ENCODE data around the gene CITED4.

Gene CITED4

GRCh38 chr1:40861224-40862003 is 749 bp downstream of the CITED4 start:
- Histone ChIP-seq H2AFZ (ENCODE audit: low read depth) (no peak overlapping the region; the same call in 1 of the 2 replicates), H3K4me1 (ENCODE audit: low read depth, poor library complexity, severe bottlenecking) (no peaks in the 10 kb centered on the region), H4K20me1 (ENCODE audit: insufficient read depth) (no peaks in the 10 kb centered on the region), H3K79me2 (ENCODE audit: insufficient read depth, low read depth) (no peaks in the 10 kb centered on the region), H3K27ac (no peak overlapping the region), H3K4me3 (IDR thresholded peaks at IDR 0.05; ENCODE audit: insufficient read depth, low read depth, low read length) (no peak overlapping the region), H3K9ac (no peak overlapping the region), H3K27me3 (ENCODE audit: insufficient read depth, low read depth) (no peaks in the 10 kb centered on the region), H3K36me3 (ENCODE audit: insufficient read depth) (no peaks in the 10 kb centered on the region), H3K4me2 (no peak overlapping the region)
- TF ChIP-seq, protein P1, sequence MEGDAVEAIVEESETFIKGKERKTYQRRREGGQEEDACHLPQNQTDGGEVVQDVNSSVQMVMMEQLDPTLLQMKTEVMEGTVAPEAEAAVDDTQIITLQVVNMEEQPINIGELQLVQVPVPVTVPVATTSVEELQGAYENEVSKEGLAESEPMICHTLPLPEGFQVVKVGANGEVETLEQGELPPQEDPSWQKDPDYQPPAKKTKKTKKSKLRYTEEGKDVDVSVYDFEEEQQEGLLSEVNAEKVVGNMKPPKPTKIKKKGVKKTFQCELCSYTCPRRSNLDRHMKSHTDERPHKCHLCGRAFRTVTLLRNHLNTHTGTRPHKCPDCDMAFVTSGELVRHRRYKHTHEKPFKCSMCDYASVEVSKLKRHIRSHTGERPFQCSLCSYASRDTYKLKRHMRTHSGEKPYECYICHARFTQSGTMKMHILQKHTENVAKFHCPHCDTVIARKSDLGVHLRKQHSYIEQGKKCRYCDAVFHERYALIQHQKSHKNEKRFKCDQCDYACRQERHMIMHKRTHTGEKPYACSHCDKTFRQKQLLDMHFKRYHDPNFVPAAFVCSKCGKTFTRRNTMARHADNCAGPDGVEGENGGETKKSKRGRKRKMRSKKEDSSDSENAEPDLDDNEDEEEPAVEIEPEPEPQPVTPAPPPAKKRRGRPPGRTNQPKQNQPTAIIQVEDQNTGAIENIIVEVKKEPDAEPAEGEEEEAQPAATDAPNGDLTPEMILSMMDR (conservative IDR thresholded peaks at IDR 0.05; ENCODE audit: low read depth, low read length) = no peak

DNA sequence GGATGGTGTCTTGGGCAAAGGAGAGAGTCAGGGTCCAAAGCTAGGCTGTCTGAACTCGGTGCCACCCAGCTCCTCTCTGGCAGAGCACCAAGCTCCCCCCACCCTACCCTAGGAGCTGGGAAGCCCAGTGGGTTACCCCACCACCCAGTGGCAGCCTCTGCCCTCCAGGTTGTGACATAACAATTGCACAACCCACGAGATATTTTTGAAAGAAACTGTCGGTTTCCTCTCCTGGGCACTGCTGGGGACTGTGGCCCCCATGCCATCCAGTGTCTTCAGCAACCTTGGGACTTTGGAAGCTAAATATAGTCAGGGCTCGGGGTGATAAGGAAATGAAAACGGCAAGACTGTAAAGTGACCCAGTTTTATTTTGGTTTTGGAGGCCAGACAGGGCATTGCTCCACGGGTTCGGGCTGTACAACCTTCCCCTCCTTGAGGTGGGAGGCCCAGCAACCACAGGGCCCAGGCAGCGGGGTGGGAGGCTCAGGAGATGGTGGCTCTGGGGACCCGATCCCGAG is 1.4 kb downstream of the CITED4 start:
- H4K20me1 ChIP-seq (ENCODE audit: insufficient read depth) = no peaks in the 10 kb centered on the region
- no peak overlapping the region for H3K4me3 ChIP-seq (IDR thresholded peaks at IDR 0.05; ENCODE audit: insufficient read depth, low read depth, low read length)

GRCh38 chr1:40858856-40859416 is 3.2 kb downstream of the CITED4 start:
- TF ChIP-seq, protein P1 (conservative IDR thresholded peaks at IDR 0.05; ENCODE audit: low read depth, low read length) = no peak
- no peak overlapping the region for H3K27ac ChIP-seq

More for the DNA sequence above, 1.4 kb downstream of the CITED4 start:
- Histone ChIP-seq H3K79me2 (ENCODE audit: insufficient read depth, low read depth) (no peaks in the 10 kb centered on the region), H3K4me1 (ENCODE audit: low read depth, poor library complexity, severe bottlenecking) (no peaks in the 10 kb centered on the region), H3K4me2 (no peak overlapping the region), H3K27me3 (ENCODE audit: insufficient read depth, low read depth) (no peaks in the 10 kb centered on the region), H3K9ac (no peak overlapping the region), H3K27ac (no peak overlapping the region), H3K36me3 (ENCODE audit: insufficient read depth) (no peaks in the 10 kb centered on the region), H2AFZ (ENCODE audit: low read depth) (no peak overlapping the region)
- TF ChIP-seq, protein P1 (conservative IDR thresholded peaks at IDR 0.05; ENCODE audit: low read depth, low read length) = no peak

GRCh38 chr1:40857737-40858136 is 4.4 kb downstream of the CITED4 start:
- no peak overlapping the region for H3K4me3 ChIP-seq (IDR thresholded peaks at IDR 0.05; ENCODE audit: insufficient read depth, low read depth, low read length)

More at GRCh38 chr1:40858856-40859416, 3.2 kb downstream of the CITED4 start:
- Histone ChIP-seq H3K9ac (no peak overlapping the region), H3K36me3 (ENCODE audit: insufficient read depth) (no peaks in the 10 kb centered on the region), H3K4me1 (ENCODE audit: low read depth, poor library complexity, severe bottlenecking) (no peaks in the 10 kb centered on the region), H3K79me2 (ENCODE audit: insufficient read depth, low read depth) (no peaks in the 10 kb centered on the region), H4K20me1 (ENCODE audit: insufficient read depth) (no peaks in the 10 kb centered on the region), H3K4me3 (IDR thresholded peaks at IDR 0.05; ENCODE audit: insufficient read depth, low read depth, low read length) (no peak overlapping the region), H3K4me2 (no peak overlapping the region), H3K27me3 (ENCODE audit: insufficient read depth, low read depth) (no peaks in the 10 kb centered on the region), H2AFZ (ENCODE audit: low read depth) (no peak overlapping the region)

More at GRCh38 chr1:40857737-40858136, 4.4 kb downstream of the CITED4 start:
- no peak overlapping the region for H2AFZ ChIP-seq (ENCODE audit: low read depth)
- no peaks in the 10 kb centered on the region for H3K36me3 ChIP-seq (ENCODE audit: insufficient read depth)
- no peaks in the 10 kb centered on the region for H3K27me3 ChIP-seq (ENCODE audit: insufficient read depth, low read depth)
- H3K4me1 ChIP-seq (ENCODE audit: low read depth, poor library complexity, severe bottlenecking) = no peaks in the 10 kb centered on the region
- H4K20me1 ChIP-seq (ENCODE audit: insufficient read depth) = no peaks in the 10 kb centered on the region
- TF ChIP-seq, protein P1 (conservative IDR thresholded peaks at IDR 0.05; ENCODE audit: low read depth, low read length) = no peak
- H3K4me2 ChIP-seq = no peak overlapping the region
- H3K79me2 ChIP-seq (ENCODE audit: insufficient read depth, low read depth) = no peaks in the 10 kb centered on the region
- no peak overlapping the region for H3K27ac ChIP-seq
- no peak overlapping the region for H3K9ac ChIP-seq
